HFF-Myc (cell line): ENCODE measurements around the gene TEAD2.

Experiments used
- DNase-seq: peaks from one replicate; pipeline ENCODE4 v3.0.0-alpha.2; 2011; ENCODE audit warnings: low read depth; ENCODE audit errors: extremely low read depth
- H3K4me3 ChIP-seq: replicated peaks from 2 replicates; pipeline ENCODE4 v1.5.1; 2011; ENCODE audit warnings: low read depth, mild to moderate bottlenecking, control low read depth, low read length
- CTCF ChIP-seq: IDR thresholded peaks from 2 replicates; pipeline ENCODE4 v1.5.1; 2012; ENCODE audit warnings: mild to moderate bottlenecking, low read depth, low read length, control low read depth; ENCODE audit errors: missing control alignments

The TEAD2 gene

GRCh38 chr19:49359851-49360820 is 2.1 kb downstream of the TEAD2 start:
- DNase-seq, result no peak
- peak overlapping the region; percentile 89 for H3K4me3 ChIP-seq

DNA sequence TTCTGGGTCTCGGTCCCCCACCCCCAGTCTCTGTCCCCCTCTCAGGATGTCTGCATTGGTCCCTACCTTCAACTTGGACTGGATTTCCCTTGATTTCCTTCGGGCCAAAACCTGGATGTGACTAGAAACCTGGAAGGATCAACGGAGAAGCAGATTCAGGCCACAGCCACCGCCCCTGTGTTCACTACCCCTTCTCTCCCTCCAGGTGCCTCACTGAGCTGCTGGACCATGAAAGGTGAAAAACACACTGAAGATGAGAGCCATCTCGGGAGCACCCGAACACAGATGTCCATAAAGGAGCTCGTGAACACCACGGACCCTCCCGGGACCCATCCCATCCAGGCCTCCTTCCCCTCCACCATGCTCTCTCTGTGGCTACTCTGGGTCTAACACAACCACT is 5.0 kb downstream of the TEAD2 start:
- TF ChIP-seq CTCF, result no peak
- no peak for DNase-seq
- H3K4me3 ChIP-seq, result no peak overlapping the region

More at GRCh38 chr19:49359851-49360820, 2.1 kb downstream of the TEAD2 start:
- TF ChIP-seq CTCF, result no peak

DNA sequence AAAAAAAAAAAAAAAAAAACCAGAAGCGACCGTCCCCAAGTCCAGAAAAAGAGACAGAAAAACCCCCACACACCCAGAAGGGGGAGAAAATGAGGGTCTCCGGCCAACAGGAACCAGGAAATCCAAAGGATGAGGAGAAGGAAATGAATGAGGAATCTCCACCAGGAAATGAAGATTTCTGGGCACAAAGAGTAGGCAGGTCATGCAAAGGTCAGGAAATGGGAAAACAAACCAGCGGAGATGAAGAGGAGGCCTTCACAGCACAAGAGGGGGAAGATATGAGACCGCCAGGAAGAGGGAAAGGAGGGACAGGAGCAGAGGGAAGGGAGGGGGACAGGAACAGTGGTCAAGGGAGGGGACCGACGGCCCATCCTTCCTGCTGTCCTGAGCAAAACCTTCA is 5.8 kb downstream of the TEAD2 start:
- DNase-seq, result no peak
- TF ChIP-seq CTCF, result no peak
- peak overlapping the region; percentile 23 for H3K4me3 ChIP-seq

DNA sequence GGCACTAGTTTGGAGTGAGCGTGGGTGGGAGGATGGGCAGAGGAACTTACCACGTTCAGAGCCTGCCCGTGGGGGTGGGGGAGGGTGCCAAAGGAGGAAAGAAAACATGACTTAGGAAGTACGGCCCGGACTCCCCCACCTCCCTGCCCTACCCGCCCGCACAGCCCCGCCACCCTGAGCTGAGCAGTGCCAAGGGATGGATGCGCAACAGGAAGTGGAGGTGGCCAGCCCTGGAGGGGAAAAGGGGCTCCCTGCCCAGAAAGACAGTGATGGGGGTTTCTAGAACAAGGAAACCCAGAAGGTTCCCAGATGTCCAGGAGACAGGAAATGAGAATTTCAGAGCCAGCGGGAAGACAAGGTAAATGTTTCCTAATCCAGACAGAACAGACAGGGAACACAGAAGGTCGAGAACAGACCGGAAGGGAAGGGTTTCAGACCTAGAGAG is 6.3 kb downstream of the TEAD2 start:
- DNase-seq, result peak; percentile 43
- TF ChIP-seq CTCF, result no peak
- H3K4me3 ChIP-seq, result no peak overlapping the region

- no peak for DNase-seq
- TF ChIP-seq CTCF, result no peak
- no peak overlapping the region for H3K4me3 ChIP-seq
Measured at GRCh38 chr19:49349567-49349966, 12.6 kb downstream of the TEAD2 start.

DNA sequence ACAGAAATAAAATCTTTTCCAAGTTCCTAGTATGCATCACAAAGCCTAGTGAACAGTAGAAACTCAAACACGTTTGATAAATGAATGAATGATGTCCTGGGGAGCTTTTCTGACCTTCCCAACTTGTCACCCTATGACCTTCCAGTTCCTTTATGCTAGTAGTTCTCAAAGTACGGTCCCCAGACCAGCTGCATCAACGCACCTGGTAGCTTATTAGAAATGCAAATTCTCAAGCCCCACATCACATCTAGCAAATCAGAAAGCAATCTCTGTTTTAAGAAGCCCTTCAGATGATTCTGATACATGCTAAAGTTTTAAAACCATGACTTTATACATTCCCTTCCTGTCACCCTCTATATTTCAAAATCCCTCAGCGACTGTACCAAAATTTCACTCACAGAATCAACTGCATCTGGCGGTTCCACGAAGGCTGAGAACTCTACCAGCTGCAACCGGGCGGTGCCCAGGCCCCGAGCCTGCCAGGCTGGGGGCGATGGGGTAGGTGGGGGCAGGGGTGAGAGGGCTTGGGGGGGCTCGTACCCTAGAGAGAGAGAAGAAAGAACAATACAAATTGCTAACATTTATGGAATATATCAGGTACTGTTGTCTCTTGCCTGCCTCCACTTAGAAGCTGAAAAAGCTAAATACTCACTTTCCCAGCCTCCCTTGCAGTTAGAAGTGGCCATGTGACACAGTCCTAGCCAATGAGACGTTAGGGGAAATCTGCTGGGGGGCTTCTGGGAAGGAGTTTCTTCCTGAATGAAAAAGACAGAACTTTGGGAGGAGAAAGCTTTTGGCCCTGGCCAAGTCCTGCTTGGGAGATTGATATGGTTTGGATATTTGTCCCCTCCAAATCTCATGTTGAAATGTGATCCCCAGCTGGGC is 13.7 kb downstream of the TEAD2 start:
- H3K4me3 ChIP-seq, result no peak overlapping the region
- no peak for DNase-seq
- no peak for TF ChIP-seq CTCF
